Measurements from ENCODE around the gene FAM135A.
"Not testable (repeated sequence)": the region's sequence is repeated elsewhere in the genome, so short reads cannot be mapped to it uniquely, and the experiment has no call there.

FAM135A gene

GRCh38 chr6:70412252-70413113 is 825 bp upstream of the FAM135A start:
- Mint-ChIP-seq H3K27me3 (no peaks in the 10 kb centered on the region), H3K4me1 (peaks cover 12% of the 10 kb centered on the region), H3K4me3 (peak overlapping the region; percentile 97), H3K9me3 (no peaks in the 10 kb centered on the region), H3K36me3 (peaks cover 8% of the 10 kb centered on the region), H3K27ac (peak overlapping the region; percentile 80)
- ATAC-seq (ENCODE audit: low read depth) (peak; percentile 7), DNase-seq (ENCODE audit: low spot score in 2 of 2) (no peak)

GRCh38 chr6:70413992-70414494 is 735 bp downstream of the FAM135A start:
- H3K27me3 Mint-ChIP-seq: no peaks in the 10 kb centered on the region
- H3K27ac Mint-ChIP-seq: peak overlapping the region; percentile 80
- DNase-seq (ENCODE audit: low spot score in 2 of 2) (peak in 1 of 2 donors; percentile 4), ATAC-seq (ENCODE audit: low read depth) (no peak)
- peak overlapping the region; percentile 97 for H3K4me3 Mint-ChIP-seq
- no peaks in the 10 kb centered on the region for H3K9me3 Mint-ChIP-seq
- peaks cover 8% of the 10 kb centered on the region for H3K36me3 Mint-ChIP-seq
- peaks cover 12% of the 10 kb centered on the region for H3K4me1 Mint-ChIP-seq

DNA sequence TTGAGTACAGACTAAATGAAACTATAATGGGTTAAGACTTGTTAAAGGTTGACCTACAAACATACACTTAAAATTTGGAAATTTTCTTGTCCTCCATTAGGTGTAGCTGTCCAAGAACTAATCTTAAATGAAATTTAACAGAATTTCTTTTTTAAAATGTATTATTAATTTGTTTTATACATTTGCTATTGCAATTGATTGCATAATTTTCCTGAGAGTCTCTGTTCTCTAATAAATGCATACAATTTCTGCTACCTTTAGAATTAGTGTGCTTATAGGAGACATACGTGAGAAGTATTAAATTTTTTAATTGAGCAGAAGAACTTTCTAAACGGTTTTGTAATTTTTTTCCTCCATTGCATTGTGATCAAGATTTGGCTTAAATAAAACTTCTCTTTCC is 1.5 kb downstream of the FAM135A start:
- Mint-ChIP-seq H3K4me1 (peaks cover 12% of the 10 kb centered on the region), H3K4me3 (peak overlapping the region; percentile 97), H3K27ac (peak overlapping the region; percentile 80), H3K36me3 (peaks cover 11% of the 10 kb centered on the region), H3K9me3 (no peaks in the 10 kb centered on the region), H3K27me3 (no peaks in the 10 kb centered on the region)
- ATAC-seq (ENCODE audit: low read depth) (no peak), DNase-seq (ENCODE audit: low spot score in 2 of 2) (no peak)

DNA sequence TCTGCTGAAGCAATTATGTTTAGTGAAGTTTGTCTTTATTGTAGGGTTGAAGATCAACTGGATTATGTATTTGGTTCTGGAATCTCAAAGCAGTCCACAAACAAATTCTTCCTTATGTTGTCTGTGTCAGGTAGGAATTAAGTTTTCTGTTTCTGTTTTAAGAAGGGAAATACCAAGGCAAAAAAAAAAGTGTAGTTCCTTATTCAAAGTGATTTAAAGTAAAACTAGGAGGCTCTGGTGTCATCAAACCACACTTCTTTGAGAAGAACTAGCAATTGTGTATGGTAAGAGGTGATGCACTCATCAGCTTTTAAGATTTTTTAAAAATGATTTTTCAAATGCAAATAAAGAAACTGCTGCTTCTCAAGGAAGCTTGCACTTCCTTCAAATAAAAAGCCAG is 1.9 kb downstream of the FAM135A start:
- Mint-ChIP-seq H3K27ac (peak overlapping the region; percentile 22), H3K36me3 (peaks cover 11% of the 10 kb centered on the region), H3K4me3 (peak overlapping the region; percentile 53), H3K9me3 (no peaks in the 10 kb centered on the region), H3K4me1 (peaks cover 12% of the 10 kb centered on the region), H3K27me3 (no peaks in the 10 kb centered on the region)
- ATAC-seq (ENCODE audit: low read depth): no peak
- no peak for DNase-seq (ENCODE audit: low spot score in 2 of 2)

GRCh38 chr6:70415660-70416059 is 2.4 kb downstream of the FAM135A start:
- H3K27me3 Mint-ChIP-seq: no peaks in the 10 kb centered on the region
- DNase-seq (ENCODE audit: low spot score in 2 of 2) (no peak), ATAC-seq (ENCODE audit: low read depth) (no peak)
- H3K4me3 Mint-ChIP-seq: no peak overlapping the region
- H3K4me1 Mint-ChIP-seq: peaks cover 12% of the 10 kb centered on the region
- no peaks in the 10 kb centered on the region for H3K9me3 Mint-ChIP-seq
- H3K36me3 Mint-ChIP-seq: peaks cover 11% of the 10 kb centered on the region
- H3K27ac Mint-ChIP-seq: no peak overlapping the region

DNA sequence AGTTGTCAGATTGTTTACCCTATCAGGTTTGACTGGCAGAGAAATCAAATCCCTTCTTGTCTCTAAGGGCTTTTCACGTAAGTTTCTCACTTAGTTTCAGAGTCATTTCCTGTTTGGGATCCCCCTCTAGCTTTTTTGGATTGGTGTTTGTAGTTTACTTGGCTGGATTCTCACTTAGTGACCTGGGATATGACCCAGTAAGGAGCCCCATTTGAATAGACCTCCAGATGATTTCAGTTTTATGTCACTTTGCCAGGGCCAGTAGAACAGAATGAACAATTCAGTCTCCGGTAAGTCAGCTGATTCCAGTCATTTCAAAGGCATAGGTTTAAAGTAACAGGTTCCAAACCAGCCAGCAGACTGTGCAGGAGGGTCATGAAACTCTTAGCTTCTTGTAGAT is 8.2 kb downstream of the FAM135A start:
- Mint-ChIP-seq H3K27ac (no peak overlapping the region), H3K36me3 (peaks cover 17% of the 10 kb centered on the region), H3K27me3 (no peaks in the 10 kb centered on the region), H3K4me1 (peaks cover 5% of the 10 kb centered on the region), H3K9me3 (peaks cover 3% of the 10 kb centered on the region), H3K4me3 (no peak overlapping the region)
- DNase-seq (ENCODE audit: low spot score in 2 of 2) (no peak), ATAC-seq (ENCODE audit: low read depth) (no peak)

DNA sequence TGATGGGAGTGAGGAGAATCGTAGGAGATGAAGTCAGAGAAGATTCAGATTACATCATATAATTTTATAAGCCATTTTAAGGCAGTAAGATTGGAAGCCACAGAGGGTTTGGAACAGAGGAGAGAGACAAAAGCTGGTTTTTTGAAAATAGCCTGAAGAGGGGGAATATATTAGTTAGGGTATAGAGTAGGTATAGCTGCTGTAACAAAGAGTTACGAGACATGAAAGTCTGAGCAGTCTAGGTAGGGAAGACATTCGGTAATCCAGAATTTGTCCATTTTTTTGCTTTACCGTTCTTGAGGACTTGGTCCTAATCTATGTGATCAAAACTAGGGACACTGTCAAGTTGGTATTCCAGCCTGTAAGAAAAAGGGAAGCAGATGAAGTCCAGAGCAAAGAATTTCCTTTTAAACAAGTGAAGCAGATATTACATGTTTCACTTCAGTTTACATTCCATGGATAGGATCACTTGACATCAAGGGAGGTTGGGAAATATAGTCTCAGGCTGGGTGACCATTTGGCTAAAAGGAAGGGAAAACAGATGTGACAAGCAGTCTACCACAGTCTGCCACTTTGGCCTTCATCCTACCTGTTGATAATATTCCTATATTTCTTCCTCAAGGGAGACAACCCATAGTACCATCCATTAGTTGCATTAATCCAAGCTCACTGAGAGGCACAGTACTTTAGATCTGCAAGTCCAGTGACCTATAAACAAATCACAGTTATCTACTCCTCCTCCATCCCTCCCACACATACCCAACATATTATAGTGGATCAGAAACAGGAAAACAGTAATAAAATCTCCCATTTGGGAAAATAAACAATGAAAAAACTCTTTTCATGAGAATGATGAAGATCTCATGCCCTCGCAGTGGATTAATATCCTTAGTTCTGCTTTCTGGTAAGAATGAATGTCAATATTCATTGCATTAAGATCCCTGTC is 10.2 kb downstream of the FAM135A start:
- no peak for ATAC-seq (ENCODE audit: low read depth)
- no peak for DNase-seq (ENCODE audit: low spot score in 2 of 2)
- peaks cover 5% of the 10 kb centered on the region for H3K4me1 Mint-ChIP-seq
- no peak overlapping the region for H3K4me3 Mint-ChIP-seq
- no peaks in the 10 kb centered on the region for H3K27me3 Mint-ChIP-seq
- no peak overlapping the region for H3K27ac Mint-ChIP-seq
- peaks cover 3% of the 10 kb centered on the region for H3K9me3 Mint-ChIP-seq
- H3K36me3 Mint-ChIP-seq: peaks cover 17% of the 10 kb centered on the region

GRCh38 chr6:70424291-70424690 is 11.0 kb downstream of the FAM135A start:
- DNase-seq (ENCODE audit: low spot score in 2 of 2): no peak
- Mint-ChIP-seq H3K27ac (no peak overlapping the region), H3K9me3 (peaks cover 3% of the 10 kb centered on the region), H3K4me1 (peaks cover 5% of the 10 kb centered on the region), H3K36me3 (peaks cover 21% of the 10 kb centered on the region), H3K27me3 (no peaks in the 10 kb centered on the region), H3K4me3 (no peak overlapping the region)
- ATAC-seq (ENCODE audit: low read depth): no peak

DNA sequence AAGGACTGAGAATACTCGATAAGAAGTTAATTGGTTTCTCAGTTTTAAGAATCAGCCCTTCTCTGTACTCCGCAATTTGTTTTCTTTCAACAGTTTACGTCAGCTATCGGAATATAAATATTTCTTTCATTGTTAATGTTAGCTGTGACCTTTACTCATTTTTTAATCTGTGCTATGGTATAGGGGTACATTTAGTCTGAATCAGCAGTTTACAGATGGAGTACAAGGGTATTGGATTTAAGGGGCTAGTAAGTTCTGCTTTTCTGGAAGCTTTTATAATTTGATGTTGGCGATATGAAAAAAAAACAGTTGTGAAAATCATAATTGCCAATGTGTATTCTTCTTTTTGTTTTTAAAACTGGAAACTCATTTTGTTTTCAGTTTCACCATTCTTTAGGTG is 23.0 kb downstream of the FAM135A start:
- ATAC-seq (ENCODE audit: low read depth) (no peak), DNase-seq (ENCODE audit: low spot score in 2 of 2) (no peak)
- H3K9me3 Mint-ChIP-seq: peaks cover 3% of the 10 kb centered on the region
- no peak overlapping the region for H3K27ac Mint-ChIP-seq
- no peaks in the 10 kb centered on the region for H3K4me1 Mint-ChIP-seq
- H3K36me3 Mint-ChIP-seq: peaks cover 26% of the 10 kb centered on the region
- H3K27me3 Mint-ChIP-seq: no peaks in the 10 kb centered on the region
- H3K4me3 Mint-ChIP-seq: no peak overlapping the region

DNA sequence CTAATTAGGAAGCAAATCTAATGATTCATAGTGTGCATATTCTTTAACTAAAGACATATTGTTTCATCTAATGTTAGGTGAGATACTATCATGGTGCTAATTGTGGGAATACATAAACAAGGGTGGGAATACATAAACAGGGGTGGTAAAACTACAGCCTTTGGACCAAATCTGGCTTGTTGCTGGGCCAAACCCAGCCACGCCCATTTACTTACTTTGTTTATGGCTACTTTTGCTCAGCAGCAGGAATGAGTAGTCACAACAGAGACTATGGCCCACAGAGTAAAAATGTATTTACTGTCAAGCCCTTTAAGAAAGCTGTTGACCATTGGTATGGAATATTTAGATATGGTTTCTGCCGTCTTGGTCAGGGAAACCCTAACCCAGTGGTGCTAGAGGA is 31.7 kb downstream of the FAM135A start:
- Mint-ChIP-seq H3K4me1 (no peaks in the 10 kb centered on the region), H3K27ac (no peak overlapping the region), H3K27me3 (no peaks in the 10 kb centered on the region), H3K4me3 (no peak overlapping the region), H3K36me3 (peaks cover 36% of the 10 kb centered on the region), H3K9me3 (peaks cover 5% of the 10 kb centered on the region)
- no peak for DNase-seq (ENCODE audit: low spot score in 2 of 2)
- no peak for ATAC-seq (ENCODE audit: low read depth)

GRCh38 chr6:70447343-70448070 is 34.2 kb downstream of the FAM135A start:
- peaks cover 36% of the 10 kb centered on the region for H3K36me3 Mint-ChIP-seq
- H3K4me1 Mint-ChIP-seq; H3K27me3 Mint-ChIP-seq; DNase-seq (ENCODE audit: low spot score in 2 of 2); ATAC-seq (ENCODE audit: low read depth); H3K9me3 Mint-ChIP-seq; H3K4me3 Mint-ChIP-seq; H3K27ac Mint-ChIP-seq: not testable (repeated sequence)

DNA sequence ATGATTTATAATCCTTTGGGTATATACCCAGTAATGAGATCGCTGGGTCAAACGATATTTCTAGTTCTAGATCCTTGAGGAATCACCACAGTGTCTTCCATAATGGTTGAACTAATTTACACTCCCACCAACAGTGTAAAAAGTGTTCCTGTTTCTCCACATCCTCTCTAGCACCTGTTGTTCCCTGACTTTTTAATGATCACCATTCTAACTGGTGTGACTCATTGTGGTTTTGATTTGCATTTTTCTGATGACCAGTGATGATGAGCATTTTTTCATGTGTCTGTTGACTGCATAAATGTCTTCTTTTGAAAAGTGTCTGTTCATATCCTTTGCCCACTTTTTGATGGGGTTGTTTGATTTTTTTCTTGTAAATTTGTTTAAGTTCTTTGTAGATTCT is 40.6 kb downstream of the FAM135A start:
- peaks cover 20% of the 10 kb centered on the region for H3K36me3 Mint-ChIP-seq
- not testable (repeated sequence) for H3K4me3 Mint-ChIP-seq; H3K4me1 Mint-ChIP-seq; H3K27me3 Mint-ChIP-seq; H3K9me3 Mint-ChIP-seq; H3K27ac Mint-ChIP-seq; DNase-seq (ENCODE audit: low spot score in 2 of 2); ATAC-seq (ENCODE audit: low read depth)

- Mint-ChIP-seq H3K9me3 (no peaks in the 10 kb centered on the region), H3K4me3 (no peak overlapping the region), H3K4me1 (peaks cover 3% of the 10 kb centered on the region), H3K27me3 (no peaks in the 10 kb centered on the region), H3K27ac (no peak overlapping the region), H3K36me3 (peaks cover 23% of the 10 kb centered on the region)
- ATAC-seq (ENCODE audit: low read depth): no peak
- DNase-seq (ENCODE audit: low spot score in 2 of 2): no peak
These were observed 43.4 kb downstream of the FAM135A start for GRCh38 chr6:70456735-70457134.
